K562 (cell line): Measurements from ENCODE around the gene TMEFF2. TPM values are rescaled to one million over a fixed set of nuclear protein-coding genes. Genes with fewer than 3 reads are reported as not detected.
"Not testable (repeated sequence)": the region's sequence is repeated elsewhere in the genome, so short reads cannot be mapped to it uniquely, and the experiment has no call there.

Experiments used
- ATAC-seq: fragments of 200-7000 bp; cut with Tn5 transposase; 3 replicates; pipeline ENCODE4 v1.9.1; 2020; ENCODE audit warnings: moderate library complexity
- BruUV-seq: library from RNA; stranded (reverse); fragments of 400-500 nt; replicated peaks from 2 replicates; lab custom pipeline; 2021; lab: Mats Ljungman, UMichigan
- CTCF ChIA-PET: fragments of 300-600 bp; formaldehyde crosslinking; extraction: SDS; loops from one replicate; lab custom pipeline; 2021; ENCODE audit warnings: low intra/inter-chr PET ratio; lab: Yijun Ruan, JAX
- POLR2A ChIA-PET: fragments of 300-600, 350-650 bp; sonication (Branson Sonifier 250); formaldehyde crosslinking; extraction: SDS; loops from one replicate; lab custom pipeline; 2021; ENCODE audit warnings: antibody characterized with exemption, inconsistent platforms; lab: Yijun Ruan, JAX
- DNase-seq, 4 experiments: peaks; one replicate each; pipeline versions ENCODE4 v3.0.0 to v3.0.0-alpha.2; 2011 to 2018; ENCODE audit warnings: low spot score in 3 of 4, mixed read lengths in 3 of 4; ENCODE audit errors: extremely low read depth in 1 of 4
- FAIRE-seq: peaks from 2 replicates; lab custom pipeline; 2011; peaks lifted over from hg19 to GRCh38; lab: Jason Lieb, UNC
- H2AFZ ChIP-seq: 2 replicates; pipeline ENCODE4 v1.6.0; 2011; ENCODE audit warnings: low read depth, low read length, control low read depth, inconsistent platforms
- H3K27ac ChIP-seq: fragments of 200-600 bp; 3 replicates; pipeline ENCODE4 v1.8.0; 2011; ENCODE audit warnings: low read depth, mild to moderate bottlenecking, control low read depth, inconsistent platforms, low read length, moderate library complexity, mixed read lengths; ENCODE audit errors: extremely low read depth
- H3K27me3 ChIP-seq, 2 experiments: fragments of 300-600 bp in 1 of 2; 2 replicates in 1 of 2; 3 replicates in 1 of 2; pipeline versions ENCODE4 v1.6.0 to v1.8.0; 2011; ENCODE audit warnings: inconsistent platforms in 2 of 2, low read length in 2 of 2, mild to moderate bottlenecking in 1 of 2, mixed read lengths in 1 of 2, moderate library complexity in 1 of 2; ENCODE audit not compliant: control insufficient read depth in 2 of 2, insufficient read depth in 2 of 2
- H3K36me3 ChIP-seq: fragments of 300-600 bp; 3 replicates; pipeline ENCODE4 v1.8.0; 2011; ENCODE audit warnings: mild to moderate bottlenecking, low read length, inconsistent platforms; ENCODE audit not compliant: control insufficient read depth, insufficient read depth
- H3K4me1 ChIP-seq, 2 experiments: fragments of 200-600 bp in 1 of 2; replicated peaks in 1 of 2; 2 replicates in 1 of 2; 3 replicates in 1 of 2; pipeline versions ENCODE4 v1.5.1 to v1.8.0; 2011; ENCODE audit warnings: inconsistent platforms in 2 of 2, low read length in 2 of 2, mild to moderate bottlenecking in 1 of 2, mixed read lengths in 1 of 2, moderate library complexity in 1 of 2; ENCODE audit not compliant: control insufficient read depth in 2 of 2, insufficient read depth in 2 of 2
- H3K4me2 ChIP-seq: 2 replicates; pipeline ENCODE4 v1.6.1; 2011; ENCODE audit warnings: low read length, control low read depth, inconsistent platforms, mixed read lengths; ENCODE audit not compliant: insufficient read depth
- H3K4me3 ChIP-seq: fragments of 200-600 bp; sonication (generic), shearing (Covaris generic); 2 replicates; pipeline ENCODE4 v1.5.1; 2016; ENCODE audit warnings: control low read depth, inconsistent platforms
- H3K79me2 ChIP-seq: fragments of 200-600 bp; 3 replicates; pipeline ENCODE4 v1.8.0; 2011; ENCODE audit warnings: low read length, inconsistent platforms; ENCODE audit not compliant: control insufficient read depth, insufficient read depth
- H3K9ac ChIP-seq, 2 experiments: 2 replicates each; pipeline versions ENCODE4 v1.6.0 to v1.6.1; 2011; ENCODE audit warnings: low read depth in 2 of 2, low read length in 2 of 2, control low read depth in 1 of 2, inconsistent platforms in 1 of 2, mild to moderate bottlenecking in 1 of 2, mixed read lengths in 1 of 2; ENCODE audit not compliant: insufficient read depth in 1 of 2
- H3K9me1 ChIP-seq: one replicate; pipeline ENCODE4 v1.6.0; 2011; ENCODE audit warnings: inconsistent platforms, mild to moderate bottlenecking, low read length, moderate library complexity; ENCODE audit not compliant: control insufficient read depth, insufficient read depth
- H3K9me3 ChIP-seq: replicated peaks from 2 replicates; pipeline ENCODE4 v1.5.1; 2011; ENCODE audit warnings: low read depth, low read length, inconsistent platforms; ENCODE audit not compliant: control insufficient read depth, insufficient read depth
- H4K20me1 ChIP-seq: replicated peaks from 2 replicates; pipeline ENCODE4 v1.6.1; 2011; ENCODE audit warnings: low read length, inconsistent platforms, mixed read lengths; ENCODE audit not compliant: control insufficient read depth, insufficient read depth
- WGBS: fragments of 100-300 bp; shearing (Covaris generic); methylation state at CpG from one replicate; pipeline ENCODE4 v1.1.6; 2016; ENCODE audit warnings: low coverage, mixed read lengths; ENCODE audit not compliant: insufficient coverage; ENCODE audit errors: missing lambda C conversion rate; 5-methylcytosine and 5-hydroxymethylcytosine counted together
- in situ Hi-C: fragments of 300-500 bp; cut with MboI; formaldehyde crosslinking; loops from 4 replicates; pipeline ENCODE4 v1.15.0; 2018; ENCODE audit warnings: inconsistent platforms, mixed read lengths
- intact Hi-C: fragments of 100-400 bp; cut with micrococcal nuclease; formaldehyde crosslinking; loops from 2 replicates; pipeline ENCODE4 v1.14.2; 2022
- polyA plus RNA-seq, 8 experiments: library from polyadenylated mRNA; depleted of rRNA in 4 of 8; stranded (reverse) in 5 of 8; unstranded in 3 of 8; fragments of >200 nt; fragmentation: Nextera tagmentation in 2 of 8; fragmentation: Illumina TruSeq in 1 of 8; extraction: Ambion mirVana in 2 of 8; extraction: Trizol in 1 of 8; gene quantifications; 2 replicates each; pipeline versions ENCODE4 v1.2.1 to v1.2.3, GENCODE V29; 2011 to 2014; ENCODE audit warnings: inconsistent platforms in 1 of 8, missing spikeins in 1 of 8
- total RNA-seq, 7 experiments: library from RNA; depleted of rRNA in 6 of 7; stranded (reverse); fragments of >200 nt in 6 of 7; fragmentation: Illumina TruSeq in 2 of 7; extraction: Trizol in 2 of 7; gene quantifications; 2 replicates each; pipeline versions ENCODE4 v1.2.1 to v1.2.3, GENCODE V29; 2011 to 2021; ENCODE audit warnings: low replicate concordance in 1 of 7
- TF ChIP-seq, protein P1 (sequence below), 2 experiments: fragments of 450-650 bp in 1 of 2; sonication (generic) in 1 of 2; formaldehyde crosslinking in 1 of 2; IDR thresholded peaks in 1 of 2; conservative IDR thresholded peaks in 1 of 2; 2 replicates each; pipeline versions ENCODE4 v1.6.1 to v1.8.1; 2016 to 2023; ENCODE audit warnings: mild to moderate bottlenecking in 2 of 2, moderate library complexity in 2 of 2, inconsistent platforms in 1 of 2, missing genetic modification reagents in 1 of 2

Gene TMEFF2
- total and polyA plus RNA-seq, 9 of the 15 experiments (the other 6 are each of a cell fraction or from before 2014, with no cell fraction given) = 1.4 TPM; not detected in 8

DNA sequence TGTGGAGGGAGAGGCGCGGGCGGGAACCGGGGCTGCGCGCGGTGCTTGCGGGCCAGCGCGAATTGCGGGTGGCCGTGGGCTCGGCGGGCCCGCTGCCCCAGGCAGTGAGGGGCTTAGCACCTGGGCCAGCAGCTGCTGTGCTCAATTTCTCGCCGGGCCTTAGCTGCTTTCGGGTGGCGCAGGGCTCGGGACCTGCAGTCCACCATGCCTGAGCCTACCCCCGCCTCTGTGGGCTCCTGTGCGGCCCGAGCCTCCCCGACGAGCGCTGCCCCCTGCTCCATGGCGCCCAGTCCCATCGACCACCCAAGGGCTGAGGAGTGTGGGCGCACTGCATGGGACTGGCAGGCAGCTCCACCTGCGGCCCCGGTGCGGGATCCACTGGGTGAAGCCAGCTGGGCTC lies 273.1 kb downstream of the TMEFF2 start:
- H3K79me2 ChIP-seq, H2AFZ ChIP-seq, BruUV-seq, H4K20me1 ChIP-seq, in situ Hi-C loops, H3K4me3 ChIP-seq, H3K36me3 ChIP-seq, CTCF ChIA-PET, H3K4me2 ChIP-seq, H3K9me3 ChIP-seq, POLR2A ChIA-PET, ATAC-seq, H3K27ac ChIP-seq, DNase-seq, intact Hi-C loops, H3K4me1 ChIP-seq, H3K9ac ChIP-seq, H3K9me1 ChIP-seq, FAIRE-seq, H3K27me3 ChIP-seq: not testable (repeated sequence)
- WGBS = 95% methylated on average over 11 of the region's 32 CpGs

- Histone ChIP-seq H4K20me1 (no peaks in the 10 kb centered on the region), H3K4me2 (no peak overlapping the region), H3K27ac (no peak overlapping the region), H3K4me3 (no peak overlapping the region), H3K9ac (no peak overlapping the region), H3K9me3 (no peaks in the 10 kb centered on the region), H2AFZ (no peak overlapping the region), H3K27me3 (no peaks in the 10 kb centered on the region), H3K79me2 (no peaks in the 10 kb centered on the region), H3K9me1 (no peaks in the 10 kb centered on the region), H3K4me1 (no peaks in the 10 kb centered on the region; a peak in 1 of 5 replicates), H3K36me3 (no peaks in the 10 kb centered on the region)
- 85% methylated on average over 2 of the region's 2 CpGs for WGBS
- BruUV-seq = no TSS peak
- FAIRE-seq = no peak
- POLR2A ChIA-PET = no interaction called here
- CTCF ChIA-PET = no interaction called here
- DNase-seq = no peak
- ATAC-seq = no peak
- TF ChIP-seq, protein P1, sequence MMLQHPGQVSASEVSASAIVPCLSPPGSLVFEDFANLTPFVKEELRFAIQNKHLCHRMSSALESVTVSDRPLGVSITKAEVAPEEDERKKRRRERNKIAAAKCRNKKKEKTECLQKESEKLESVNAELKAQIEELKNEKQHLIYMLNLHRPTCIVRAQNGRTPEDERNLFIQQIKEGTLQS (IDR thresholded peaks at IDR 0.05) = no peak
- TF ChIP-seq, protein P1 (CRISPR knock-in tag; conservative IDR thresholded peaks at IDR 0.05) = no peak
- in situ Hi-C loops = no loop called here
- intact Hi-C loops = no loop called here
Measured at GRCh38 chr2:191920502-191920901, 274.2 kb downstream of the TMEFF2 start.
